Fibroblast of skin of back (primary cell): Measurements from ENCODE around the gene HLA-DOA.

Experiments
- DNase-seq: peaks from one replicate; pipeline ENCODE4 v3.0.0-alpha.2; 2013

HLA-DOA gene

GRCh38 chr6:32977272-32977952 is 32.0 kb downstream of the HLA-DOA start:
- no peak for DNase-seq

- no peak for DNase-seq
Observed at GRCh38 chr6:32976334-32977069, 32.9 kb downstream of the HLA-DOA start.

GRCh38 chr6:32975886-32976285 is 33.5 kb downstream of the HLA-DOA start:
- no peak for DNase-seq

GRCh38 chr6:32974541-32975308 is 34.7 kb downstream of the HLA-DOA start:
- DNase-seq, result no peak

- peak; percentile 59 for DNase-seq
Observed at GRCh38 chr6:32974016-32974333, 35.4 kb downstream of the HLA-DOA start.

GRCh38 chr6:32973144-32974015 is 36.0 kb downstream of the HLA-DOA start:
- DNase-seq, result peak; percentile 48

- no peak for DNase-seq
Observed at GRCh38 chr6:32972353-32973143, 36.8 kb downstream of the HLA-DOA start.

- DNase-seq, result peak; percentile 100
Observed at GRCh38 chr6:32971581-32972352, 37.6 kb downstream of the HLA-DOA start.

- no peak for DNase-seq
Observed at GRCh38 chr6:32971242-32971580, 38.2 kb downstream of the HLA-DOA start.

- peak; percentile 96 for DNase-seq
Observed at GRCh38 chr6:32970413-32971241, 38.8 kb downstream of the HLA-DOA start.

- DNase-seq, result peak; percentile 99
Observed at GRCh38 chr6:32969685-32970412, 39.5 kb downstream of the HLA-DOA start.

- DNase-seq, result peak; percentile 83
Observed at GRCh38 chr6:32968867-32969684, 40.3 kb downstream of the HLA-DOA start.

- DNase-seq, result peak; percentile 96
Observed at GRCh38 chr6:32968093-32968866, 41.1 kb downstream of the HLA-DOA start, which contains the start of gene BRD2. BRD2 (plus strand) TSS chr6:32968594; CDS start chr6:32972899, 4,305 bp downstream.

- DNase-seq, result peak; percentile 61
Observed at GRCh38 chr6:32967151-32968091, 42.0 kb downstream of the HLA-DOA start.

GRCh38 chr6:32964776-32965175 is 44.6 kb downstream of the HLA-DOA start:
- DNase-seq, result no peak

- DNase-seq, result no peak
Observed at GRCh38 chr6:32963866-32964265, 45.5 kb downstream of the HLA-DOA start.
